Cerebellar nuclear complex (tissue), 1 donor: ENCODE results near the gene TRAF1.

Source experiments
- DNase-seq, 2 experiments: peaks; one replicate each; lab custom pipeline; 2025; lab: John Stamatoyannopoulos, UW

The TRAF1 gene

GRCh38 chr9:120869360-120869687 is 57.3 kb downstream of the TRAF1 start:
- DNase-seq: no peak

- no peak for DNase-seq
These were observed 57.8 kb downstream of the TRAF1 start for GRCh38 chr9:120868676-120869359.

GRCh38 chr9:120868339-120868675 is 58.3 kb downstream of the TRAF1 start:
- no peak for DNase-seq

GRCh38 chr9:120867676-120868338 is 58.8 kb downstream of the TRAF1 start:
- DNase-seq: no peak

- DNase-seq: no peak
These were observed 59.9 kb downstream of the TRAF1 start for GRCh38 chr9:120866651-120867050.

GRCh38 chr9:120865809-120866208 is 60.8 kb downstream of the TRAF1 start:
- no peak for DNase-seq

GRCh38 chr9:120865176-120865575 is 61.4 kb downstream of the TRAF1 start:
- no peak for DNase-seq

- no peak for DNase-seq
These were observed 61.9 kb downstream of the TRAF1 start for GRCh38 chr9:120864719-120865118.

GRCh38 chr9:120863833-120864232 is 62.8 kb downstream of the TRAF1 start:
- no peak for DNase-seq

- no peak for DNase-seq
These were observed 64.1 kb downstream of the TRAF1 start for GRCh38 chr9:120862452-120862851.

- no peak for DNase-seq
These were observed 64.7 kb downstream of the TRAF1 start for GRCh38 chr9:120861935-120862334.

- DNase-seq: no peak
These were observed 66.5 kb downstream of the TRAF1 start for GRCh38 chr9:120860083-120860482.

GRCh38 chr9:120859361-120859760 is 67.2 kb downstream of the TRAF1 start:
- no peak for DNase-seq

GRCh38 chr9:120857902-120858301 is 68.7 kb downstream of the TRAF1 start:
- no peak for DNase-seq

GRCh38 chr9:120857481-120857880 is 69.1 kb downstream of the TRAF1 start:
- DNase-seq: no peak

- DNase-seq: no peak
These were observed 69.9 kb downstream of the TRAF1 start for GRCh38 chr9:120856700-120857099.

- no peak for DNase-seq
These were observed 70.5 kb downstream of the TRAF1 start for GRCh38 chr9:120855827-120856670.

- no peak for DNase-seq
These were observed 71.8 kb downstream of the TRAF1 start for GRCh38 chr9:120854596-120855327.

- DNase-seq: no peak
These were observed 73.4 kb downstream of the TRAF1 start for GRCh38 chr9:120853198-120853597.
